Body of pancreas (tissue), 4 donors: ENCODE data around the gene GATAD2B. TPM values are rescaled to one million over a fixed set of nuclear protein-coding genes. Genes with fewer than 3 reads are reported as not detected.

Experiments
- ATAC-seq: fragments of 150-250 bp; one replicate; pipeline ENCODE4 v1.9.1; 2016
- DNase-seq, 4 donors: peaks; one replicate each; pipeline ENCODE4 v3.0.0-alpha.2; 2019
- H3K27ac ChIP-seq, 4 donors: fragments of 200-600 bp; sonication (generic); 1 replicate in 3 of 4; 2 replicates in 1 of 4; pipeline versions ENCODE4 v1.5.1 to v1.6.1; 2016 to 2019; ENCODE audit warnings: mild to moderate bottlenecking in 1 of 4, mixed read lengths in 1 of 4, moderate library complexity in 1 of 4
- H3K27me3 ChIP-seq, 2 donors: fragments of 200-600 bp; sonication (generic); one replicate each; pipeline ENCODE4 v1.6.0; 2016; ENCODE audit warnings: mild to moderate bottlenecking in 1 of 2
- H3K36me3 ChIP-seq, 2 donors: fragments of 200-600 bp; sonication (generic); replicated peaks in 1 of 2; 2 replicates each; pipeline ENCODE4 v1.5.1; 2016; ENCODE audit warnings: low read depth in 2 of 2; ENCODE audit not compliant: insufficient read depth in 1 of 2
- H3K4me1 ChIP-seq: fragments of 200-600 bp; sonication (generic); one replicate; pipeline ENCODE4 v1.6.0; 2016
- H3K4me3 ChIP-seq, 2 donors: fragments of 200-600 bp; sonication (generic); 1 replicate in 1 of 2; 2 replicates in 1 of 2; pipeline ENCODE4 v1.5.1; 2016 to 2019
- H3K9me3 ChIP-seq, 3 donors: fragments of 200-600 bp; sonication (generic); 1 replicate in 2 of 3; 2 replicates in 1 of 3; pipeline ENCODE4 v1.5.1; 2016
- POLR2A ChIP-seq, 3 donors: fragments of 450-650 bp; IDR thresholded peaks; one replicate each; pipeline ENCODE4 v1.6.1; 2016; ENCODE audit warnings: antibody characterized with exemption in 3 of 3, mild to moderate bottlenecking in 2 of 3
- WGBS, 2 donors: methylation state at CpG; one replicate each; pipeline ENCODE4 v1.1.5; 2017; 5-methylcytosine and 5-hydroxymethylcytosine counted together
- intact Hi-C: fragments of 100-400 bp; cut with DNase I; formaldehyde crosslinking; loops from one replicate; pipeline ENCODE4 v1.15.1; 2023
- total RNA-seq, 2 donors: library from RNA; depleted of rRNA; stranded (reverse); fragments of >200 nt; gene quantifications; one replicate each; pipeline ENCODE4 v1.1.0, GENCODE V29; 2016
- TF ChIP-seq, protein P1 (sequence below), 7 experiments: fragments of 450-650 bp in 4 of 7; fragments of 200-600 bp in 3 of 7; sonication (generic) in 3 of 7; IDR thresholded peaks; one replicate each; pipeline ENCODE4 v1.5.1; 2016 to 2019; ENCODE audit warnings: antibody characterized with exemption in 7 of 7

Gene GATAD2B
- total RNA-seq, 2 donors from 2014 or later, result 7.8 to 12.5 TPM

DNA sequence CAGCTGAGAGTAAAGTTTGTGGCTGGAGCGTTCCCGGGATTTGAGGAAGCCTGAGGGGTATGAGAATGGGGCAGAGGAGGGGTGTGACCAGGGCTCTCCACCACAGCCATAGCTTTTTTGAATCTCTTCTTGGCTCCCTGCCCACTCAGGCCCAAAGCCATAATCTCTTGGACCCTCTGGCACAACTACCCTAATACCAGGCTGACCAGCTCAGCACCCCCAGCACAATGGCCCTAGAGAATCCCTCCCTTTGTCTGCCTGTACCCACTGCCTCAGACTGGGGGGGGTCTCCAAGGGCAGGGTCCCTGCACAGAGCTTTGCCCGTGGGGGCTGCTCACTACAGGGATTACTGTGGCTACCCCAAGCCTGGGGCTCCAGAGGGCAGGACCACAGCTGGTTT lies 16.2 kb upstream of the GATAD2B start:
- 72 to 88% methylated on average over 2 to 3 of the region's 3 CpGs for WGBS, 2 donors
- no peaks in the 10 kb centered on the region for H3K9me3 ChIP-seq
- peaks cover 8 to 17% of the 10 kb centered on the region in 2 donors for H3K36me3 ChIP-seq
- H3K27me3 ChIP-seq, result no peaks in the 10 kb centered on the region
- no peak overlapping the region for H3K4me3 ChIP-seq
- no peak overlapping the region for H3K27ac ChIP-seq
- TF ChIP-seq, protein P1, sequence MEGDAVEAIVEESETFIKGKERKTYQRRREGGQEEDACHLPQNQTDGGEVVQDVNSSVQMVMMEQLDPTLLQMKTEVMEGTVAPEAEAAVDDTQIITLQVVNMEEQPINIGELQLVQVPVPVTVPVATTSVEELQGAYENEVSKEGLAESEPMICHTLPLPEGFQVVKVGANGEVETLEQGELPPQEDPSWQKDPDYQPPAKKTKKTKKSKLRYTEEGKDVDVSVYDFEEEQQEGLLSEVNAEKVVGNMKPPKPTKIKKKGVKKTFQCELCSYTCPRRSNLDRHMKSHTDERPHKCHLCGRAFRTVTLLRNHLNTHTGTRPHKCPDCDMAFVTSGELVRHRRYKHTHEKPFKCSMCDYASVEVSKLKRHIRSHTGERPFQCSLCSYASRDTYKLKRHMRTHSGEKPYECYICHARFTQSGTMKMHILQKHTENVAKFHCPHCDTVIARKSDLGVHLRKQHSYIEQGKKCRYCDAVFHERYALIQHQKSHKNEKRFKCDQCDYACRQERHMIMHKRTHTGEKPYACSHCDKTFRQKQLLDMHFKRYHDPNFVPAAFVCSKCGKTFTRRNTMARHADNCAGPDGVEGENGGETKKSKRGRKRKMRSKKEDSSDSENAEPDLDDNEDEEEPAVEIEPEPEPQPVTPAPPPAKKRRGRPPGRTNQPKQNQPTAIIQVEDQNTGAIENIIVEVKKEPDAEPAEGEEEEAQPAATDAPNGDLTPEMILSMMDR (IDR thresholded peaks at IDR 0.05), result no peak
- TF ChIP-seq POLR2A (IDR thresholded peaks at IDR 0.05), result no peak
- no peak for DNase-seq
- no peak for ATAC-seq
- peaks cover 3% of the 10 kb centered on the region for H3K4me1 ChIP-seq
- intact Hi-C loops, result no loop called here

DNA sequence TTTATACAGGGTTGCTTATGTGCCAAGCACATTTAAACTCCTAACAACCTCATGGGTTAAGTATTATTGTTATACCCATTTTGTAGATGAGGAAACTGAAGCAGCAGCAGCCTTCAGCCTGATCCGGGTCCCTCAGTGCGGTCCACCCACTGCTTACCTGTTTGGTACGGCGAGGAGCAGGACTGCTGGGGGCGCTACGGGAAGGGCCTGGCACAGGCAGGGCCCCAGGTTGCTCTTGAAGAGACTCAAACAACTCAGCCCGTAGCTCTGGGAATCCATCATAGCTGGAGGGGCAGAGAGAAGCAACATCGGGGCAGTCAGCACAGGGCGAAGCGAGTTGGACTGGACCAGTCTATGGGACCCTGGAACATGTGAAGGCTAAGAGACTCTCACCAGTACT lies 14.6 kb upstream of the GATAD2B start:
- Histone ChIP-seq H3K4me1 (no peaks in the 10 kb centered on the region), H3K4me3 (no peak overlapping the region), H3K36me3 (peaks cover 8 to 26% of the 10 kb centered on the region in 2 donors), H3K27ac (no peak overlapping the region), H3K9me3 (no peaks in the 10 kb centered on the region), H3K27me3 (no peaks in the 10 kb centered on the region)
- no peak for ATAC-seq
- intact Hi-C loops, result no loop called here
- TF ChIP-seq POLR2A (IDR thresholded peaks at IDR 0.05), result no peak
- TF ChIP-seq, protein P1 (IDR thresholded peaks at IDR 0.05), result no peak
- DNase-seq, result no peak
- 96 to 97% methylated on average over 4 to 10 of the region's 10 CpGs for WGBS, 2 donors

DNA sequence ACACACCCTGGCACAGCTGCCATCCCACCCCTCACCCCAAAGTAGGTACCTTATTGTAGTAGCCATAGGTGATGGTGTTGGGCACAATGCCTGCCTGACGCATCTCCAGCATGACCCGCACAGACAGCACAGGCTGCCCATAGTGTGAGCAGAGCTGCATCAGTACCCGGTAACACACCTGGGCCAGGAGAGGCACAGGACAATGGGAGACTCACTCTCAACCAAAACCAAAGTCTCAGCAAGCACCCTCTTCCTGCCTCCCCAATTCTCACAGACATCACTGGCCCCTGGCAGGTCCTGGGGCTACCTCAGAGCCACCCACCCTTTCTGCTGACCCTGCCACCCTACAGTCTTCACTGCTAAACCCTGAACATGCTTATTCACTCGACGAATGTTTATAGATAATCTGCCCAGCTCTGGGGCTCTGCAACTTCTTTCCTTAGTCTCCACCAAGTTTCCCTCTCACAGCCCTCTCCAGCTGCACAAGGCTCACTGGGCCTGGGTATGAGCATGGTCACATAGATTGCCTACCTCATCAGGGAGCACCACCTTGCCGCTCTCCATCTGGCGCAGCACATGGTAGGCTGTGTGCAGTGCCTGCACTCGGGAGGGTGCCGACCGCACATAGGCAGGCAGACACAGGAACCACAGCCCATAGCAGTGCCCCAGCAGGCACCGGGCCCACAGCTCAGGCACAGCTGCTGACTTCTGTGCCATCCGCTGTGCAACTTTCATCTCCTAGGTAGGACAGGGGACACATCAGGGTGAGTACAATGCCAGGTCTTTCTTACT lies 13.4 kb upstream of the GATAD2B start:
- Histone ChIP-seq H3K4me3 (no peak overlapping the region), H3K27ac (no peak overlapping the region), H3K36me3 (peaks cover 8 to 28% of the 10 kb centered on the region in 2 donors), H3K4me1 (no peaks in the 10 kb centered on the region), H3K9me3 (no peaks in the 10 kb centered on the region), H3K27me3 (no peaks in the 10 kb centered on the region)
- 90 to 96% methylated on average over 5 to 12 of the region's 12 CpGs for WGBS, 2 donors
- intact Hi-C loops, result no loop called here
- ATAC-seq (no peak), DNase-seq (no peak)
- TF ChIP-seq, protein P1 (IDR thresholded peaks at IDR 0.05), result no peak
- no peak for TF ChIP-seq POLR2A (IDR thresholded peaks at IDR 0.05)

DNA sequence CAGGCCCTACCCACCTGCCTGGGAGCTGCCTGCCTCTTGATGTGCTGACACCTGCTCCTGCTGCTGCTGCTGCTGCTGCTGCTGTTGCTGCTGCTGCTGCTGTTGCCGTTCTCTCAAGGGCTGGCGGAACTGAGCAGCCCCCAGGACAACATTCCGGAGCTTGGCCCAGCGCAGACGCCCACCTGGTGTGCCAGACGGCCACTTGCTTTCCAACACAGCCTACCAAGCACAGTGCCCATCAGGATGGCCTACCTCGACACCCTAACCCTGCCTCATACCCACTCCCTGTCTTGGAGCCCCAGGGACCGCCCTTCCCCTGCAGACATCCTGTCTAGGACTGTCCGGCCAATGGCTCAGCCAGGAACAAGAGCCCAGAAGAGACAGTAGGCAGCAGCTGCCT lies 12.0 kb upstream of the GATAD2B start:
- H3K36me3 ChIP-seq, result peaks cover 5 to 31% of the 10 kb centered on the region in 2 donors
- TF ChIP-seq, protein P1 (IDR thresholded peaks at IDR 0.05), result no peak
- TF ChIP-seq POLR2A (IDR thresholded peaks at IDR 0.05), result no peak
- ATAC-seq (no peak), DNase-seq (no peak)
- H3K4me3 ChIP-seq, result no peak overlapping the region
- no peak overlapping the region for H3K27ac ChIP-seq
- no peaks in the 10 kb centered on the region for H3K27me3 ChIP-seq
- 95 to 97% methylated on average over 7 to 9 of the region's 9 CpGs for WGBS, 2 donors
- intact Hi-C loops, result no loop called here
- no peaks in the 10 kb centered on the region for H3K9me3 ChIP-seq
- no peaks in the 10 kb centered on the region for H3K4me1 ChIP-seq

DNA sequence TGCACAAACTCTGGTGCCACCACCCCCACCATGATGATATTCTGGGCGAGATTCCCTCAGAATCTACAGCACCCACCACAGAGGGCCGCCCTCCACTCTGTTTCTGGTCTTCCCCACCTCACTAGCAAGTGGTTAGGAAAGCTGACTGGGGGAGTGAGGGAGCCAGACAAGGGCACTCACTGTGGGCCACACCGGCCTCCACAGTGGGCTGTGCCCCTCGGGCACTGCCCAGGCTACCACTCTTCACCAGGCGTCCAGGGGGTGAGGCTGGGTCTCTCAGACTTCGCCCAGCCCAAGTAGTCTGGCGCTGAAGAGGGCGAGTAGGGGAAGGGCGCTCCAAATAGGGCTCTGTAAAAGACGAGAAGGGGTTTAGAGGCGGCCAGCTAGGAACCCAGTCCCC lies 11.2 kb upstream of the GATAD2B start:
- no peak for ATAC-seq

More for the DNA sequence above, 11.2 kb upstream of the GATAD2B start:
- TF ChIP-seq, protein P1 (IDR thresholded peaks at IDR 0.05), result no peak
- TF ChIP-seq POLR2A (IDR thresholded peaks at IDR 0.05), result no peak
- 89 to 94% methylated on average over 11 of the region's 11 CpGs for WGBS, 2 donors
- H3K9me3 ChIP-seq, result no peaks in the 10 kb centered on the region
- H3K4me3 ChIP-seq, result no peak overlapping the region
- H3K4me1 ChIP-seq, result no peaks in the 10 kb centered on the region
- no peak overlapping the region for H3K27ac ChIP-seq
- DNase-seq, result no peak
- H3K36me3 ChIP-seq, result peaks cover 5 to 30% of the 10 kb centered on the region in 2 donors
- intact Hi-C loops, result no loop called here
- H3K27me3 ChIP-seq, result no peaks in the 10 kb centered on the region
